Aorta (tissue), 5 donors: Measurements from ENCODE around the gene HRH3. TPM values are rescaled to one million over a fixed set of nuclear protein-coding genes. Genes with fewer than 3 reads are reported as not detected.
A peak's percentile ranks its signal among the peaks of the same experiment; 100 is the strongest.

Experiments
- ATAC-seq: fragments of 200-7000 bp; cut with Tn5 transposase; one replicate; pipeline ENCODE4 v1.9.1; 2022; ENCODE audit warnings: moderate library complexity; ENCODE audit not compliant: low FRiP score
- DNase-seq, 2 donors: peaks; one replicate each; pipeline ENCODE4 v3.0.0-alpha.2; 2020
- H3K27ac ChIP-seq, 2 donors: one replicate each; pipeline ENCODE4 v1.5.1; 2013; ENCODE audit warnings: low read length in 2 of 2, mild to moderate bottlenecking in 2 of 2, moderate library complexity in 2 of 2, control low read depth in 1 of 2, inconsistent platforms in 1 of 2, low read depth in 1 of 2
- H3K27me3 ChIP-seq, 2 donors: one replicate each; pipeline ENCODE4 v1.6.1; 2013; ENCODE audit warnings: control low read depth in 1 of 2, low read length in 1 of 2, mild to moderate bottlenecking in 1 of 2, moderate library complexity in 1 of 2; ENCODE audit not compliant: insufficient read depth in 2 of 2, control insufficient read depth in 1 of 2
- H3K36me3 ChIP-seq, 2 donors: one replicate each; pipeline ENCODE4 v1.6.1; 2013; ENCODE audit warnings: control low read depth in 1 of 2, low read length in 1 of 2, mild to moderate bottlenecking in 1 of 2; ENCODE audit not compliant: insufficient read depth in 2 of 2, control insufficient read depth in 1 of 2
- H3K4me1 ChIP-seq, 2 donors: one replicate each; pipeline ENCODE4 v1.6.1; 2013; ENCODE audit warnings: low read length in 2 of 2, control low read depth in 1 of 2, mild to moderate bottlenecking in 1 of 2, moderate library complexity in 1 of 2; ENCODE audit not compliant: insufficient read depth in 2 of 2, control insufficient read depth in 1 of 2
- H3K4me3 ChIP-seq, 2 donors: one replicate each; pipeline ENCODE4 v1.5.1; 2013; ENCODE audit warnings: low read length in 2 of 2, control low read depth in 1 of 2, mild to moderate bottlenecking in 1 of 2
- H3K9me3 ChIP-seq: one replicate; pipeline ENCODE4 v1.6.1; 2013; ENCODE audit warnings: mild to moderate bottlenecking, low read length; ENCODE audit not compliant: control insufficient read depth
- WGBS, 2 donors: extraction: QIAGEN DNeasy Blood & Tissue Kit; methylation state at CpG; one replicate each; pipeline ENCODE4 v1.1.7; 2013; 5-methylcytosine and 5-hydroxymethylcytosine counted together
- intact Hi-C, 2 donors: fragments of 100-400 bp; cut with DNase I; formaldehyde crosslinking; loops; one replicate each; pipeline versions ENCODE4 v1.14.2 to v1.15.0; 2022
- polyA plus RNA-seq, 2 donors: library from polyadenylated mRNA; stranded (reverse); fragments of 200-250 nt; gene quantifications; one replicate each; pipeline ENCODE4 v1.2.3, GENCODE V29; 2013
- total RNA-seq, 2 donors: library from RNA; stranded (reverse); fragmentation: NEBNext Ultra II Directional; extraction: Animal tissue kit (Norgen Biotek cat#: 25700); gene quantifications; one replicate each; pipeline ENCODE4 v1.2.1, GENCODE V29; 2021
- donor health status: healthy with polysubstance abuse.
- donor health status: Bipolar disorder and iron deficiency.
- donor health status: DM: no; HTN: no; CAD: no.
- donor health status: DM: no; HTN: no; CAD: no.
- donor health status: DM: yes; HTN: yes; CAD: no.

The HRH3 gene
- total and polyA plus RNA-seq, 4 donors: not detected

DNA sequence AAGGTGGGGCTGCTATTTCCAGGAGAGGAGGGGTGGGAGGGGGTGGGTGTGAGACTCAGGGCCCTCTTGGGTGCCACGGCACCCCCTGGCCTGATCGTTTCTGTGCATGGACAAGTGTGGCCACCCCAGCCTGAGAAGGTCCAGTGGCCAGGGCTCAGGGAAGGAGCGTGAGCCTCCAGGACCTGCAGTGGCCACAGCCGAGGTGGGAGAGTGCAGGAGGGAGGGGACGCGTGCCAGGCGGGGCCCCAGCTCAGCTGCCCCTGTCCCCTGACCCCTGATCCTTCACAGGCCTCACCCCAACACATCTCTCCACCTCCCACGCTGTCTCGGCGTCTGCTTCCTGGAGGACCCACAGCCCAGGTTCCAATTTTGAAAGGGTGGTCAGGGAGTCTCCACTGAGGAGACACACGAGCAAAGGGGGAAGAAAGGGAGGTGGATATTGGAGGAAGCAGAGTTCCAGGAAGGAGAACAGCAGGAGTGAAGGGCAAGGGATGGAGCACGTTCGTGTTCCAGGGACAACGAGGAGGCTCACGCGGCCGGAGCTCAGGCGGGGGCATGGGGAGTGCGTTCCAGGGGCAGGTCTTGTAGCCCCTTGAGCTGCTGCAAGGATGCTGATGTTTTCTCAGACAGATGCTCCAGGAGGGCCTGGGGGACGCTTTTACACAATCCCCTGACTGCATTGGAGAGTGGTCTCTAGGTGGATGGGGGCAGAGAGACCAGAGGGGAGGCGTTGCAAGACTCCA is 4.2 kb upstream of the HRH3 start:
- WGBS, 2 donors: 65 to 69% methylated on average over 18 to 21 of the region's 21 CpGs
- DNase-seq: no peak
- ATAC-seq: no peak
- Histone ChIP-seq H3K27me3 (no peaks in the 10 kb centered on the region), H3K36me3 (no peaks in the 10 kb centered on the region), H3K4me3 (no peak overlapping the region), H3K27ac (no peak overlapping the region), H3K9me3 (no peaks in the 10 kb centered on the region), H3K4me1 (no peaks in the 10 kb centered on the region)
- intact Hi-C loops: no loop called here

DNA sequence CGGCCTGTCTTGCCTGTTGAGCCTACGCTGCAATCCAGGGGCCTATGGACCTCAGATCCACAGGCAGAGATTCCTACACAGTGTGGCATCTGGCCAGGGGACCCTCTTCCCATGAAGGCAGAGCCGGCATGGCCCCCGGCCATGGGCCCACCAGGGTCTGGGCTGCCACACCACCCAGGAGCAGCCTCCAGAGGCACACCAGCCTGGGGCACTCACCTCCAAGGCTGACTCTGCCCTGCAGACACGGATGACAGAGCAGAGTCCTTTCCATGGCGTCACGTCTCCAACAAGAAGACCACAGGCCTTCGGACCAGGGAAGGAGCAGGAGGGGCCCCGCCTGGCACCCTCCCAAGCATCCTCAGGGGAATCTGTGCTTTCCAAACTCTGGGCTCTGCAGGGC is 3.5 kb upstream of the HRH3 start:
- Histone ChIP-seq H3K4me3 (no peak overlapping the region), H3K36me3 (no peaks in the 10 kb centered on the region), H3K9me3 (no peaks in the 10 kb centered on the region), H3K4me1 (no peaks in the 10 kb centered on the region), H3K27me3 (no peaks in the 10 kb centered on the region), H3K27ac (no peak overlapping the region)
- intact Hi-C loops: no loop called here
- no peak for DNase-seq
- 74 to 84% methylated on average over 9 of the region's 9 CpGs for WGBS, 2 donors
- ATAC-seq: no peak

DNA sequence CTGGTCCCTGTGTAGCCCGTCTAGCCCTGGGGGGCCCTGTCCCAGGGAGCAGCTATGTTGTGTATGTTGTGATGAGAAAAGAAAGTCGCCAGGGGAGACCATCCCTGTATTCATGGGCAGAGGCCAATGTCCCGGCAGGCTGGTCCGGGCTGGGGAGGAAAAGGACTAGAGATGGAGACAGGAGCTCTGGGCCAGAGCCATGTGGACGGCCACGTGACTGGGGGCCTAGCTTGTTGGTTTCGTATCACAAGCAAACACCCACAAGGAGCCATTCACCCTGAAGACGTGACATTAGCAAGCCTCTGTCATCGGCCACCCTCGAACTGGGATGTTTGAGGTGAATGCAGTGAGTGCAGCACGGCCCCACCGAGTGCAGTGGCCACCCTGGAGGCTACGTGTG is 2.9 kb upstream of the HRH3 start:
- no peaks in the 10 kb centered on the region for H3K36me3 ChIP-seq
- H3K4me1 ChIP-seq: no peaks in the 10 kb centered on the region
- no peak overlapping the region for H3K27ac ChIP-seq
- DNase-seq: no peak
- no peaks in the 10 kb centered on the region for H3K27me3 ChIP-seq
- H3K9me3 ChIP-seq: no peaks in the 10 kb centered on the region
- ATAC-seq: no peak
- 72 to 73% methylated on average over 13 of the region's 13 CpGs for WGBS, 2 donors
- H3K4me3 ChIP-seq: no peak overlapping the region
- intact Hi-C loops: no loop called here

DNA sequence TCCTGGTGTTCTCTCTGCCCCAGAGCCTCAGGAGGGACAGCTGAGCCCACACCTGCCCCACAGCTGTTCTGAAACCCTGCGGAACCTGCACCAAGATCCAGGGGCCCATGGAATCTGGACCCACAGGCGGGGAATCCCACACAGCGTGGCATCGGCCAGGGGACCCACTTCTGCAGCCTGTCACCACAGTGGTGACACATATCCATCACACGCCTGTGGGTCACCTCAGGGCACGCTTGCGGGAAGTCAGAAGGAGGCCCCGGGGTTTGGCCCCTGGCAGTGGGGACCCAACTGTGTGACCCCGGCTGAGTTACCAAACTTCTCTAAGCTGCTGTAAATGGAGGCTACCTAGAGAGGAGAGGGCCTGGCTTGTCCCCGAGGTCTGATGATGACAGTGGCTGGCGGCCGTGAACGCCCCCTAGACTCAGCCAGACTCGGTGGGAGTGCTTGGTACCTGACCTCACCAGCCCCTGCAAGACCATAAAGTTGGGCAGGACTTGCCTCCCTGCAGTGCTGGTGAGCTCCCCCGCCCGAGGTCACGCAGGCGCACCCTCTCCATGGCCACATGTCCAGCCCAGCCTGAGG is 2.3 kb upstream of the HRH3 start:
- no peaks in the 10 kb centered on the region for H3K27me3 ChIP-seq
- intact Hi-C loops: no loop called here
- WGBS, 2 donors: 83% methylated on average over 18 of the region's 18 CpGs
- DNase-seq (no peak), ATAC-seq (no peak)
- H3K27ac ChIP-seq: no peak overlapping the region
- no peaks in the 10 kb centered on the region for H3K36me3 ChIP-seq
- no peak overlapping the region for H3K4me3 ChIP-seq
- no peaks in the 10 kb centered on the region for H3K4me1 ChIP-seq
- no peaks in the 10 kb centered on the region for H3K9me3 ChIP-seq

DNA sequence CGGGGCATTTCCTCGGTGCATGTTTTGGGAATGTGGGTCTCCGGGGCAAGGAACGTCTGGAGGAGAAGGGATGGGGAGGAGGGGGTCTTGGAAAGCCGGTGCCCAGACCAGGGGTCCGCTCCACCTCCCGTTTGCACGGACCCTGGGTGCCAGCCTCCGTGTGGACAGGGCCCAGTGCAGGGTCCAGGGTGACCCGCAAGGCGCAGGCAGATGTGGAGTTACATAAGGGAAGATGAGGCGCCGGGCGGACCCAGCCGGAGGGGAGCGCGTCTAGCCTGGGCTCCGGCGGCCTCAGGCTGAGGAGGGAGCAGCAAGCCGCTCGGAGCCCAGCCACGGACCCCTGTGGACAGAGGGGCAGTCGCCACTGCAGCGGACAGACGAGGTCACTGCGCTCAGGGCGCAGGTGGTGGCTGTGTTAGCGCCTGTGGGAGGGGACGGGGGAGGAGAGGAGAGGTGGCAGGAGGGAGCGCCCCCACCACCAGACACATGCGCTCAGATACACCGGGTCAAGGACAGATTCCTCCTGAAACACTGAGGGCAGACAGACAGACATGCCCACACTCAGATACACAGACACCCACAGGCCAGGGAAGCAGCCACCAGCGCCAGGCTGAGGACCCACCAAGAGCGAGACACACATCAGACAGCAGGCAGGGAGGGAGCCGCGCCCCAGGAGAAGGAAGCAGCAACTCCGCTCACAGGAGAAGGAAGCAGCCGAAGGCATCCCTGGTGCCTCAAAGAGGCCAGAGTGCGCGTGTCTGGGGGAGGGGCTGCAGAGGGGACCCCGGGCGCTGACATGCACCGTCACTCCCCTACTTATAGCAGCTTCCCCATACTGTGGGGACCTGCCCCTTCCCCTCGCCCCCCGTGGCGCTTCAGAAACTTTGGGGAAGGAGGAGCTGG is 839 bp upstream of the HRH3 start:
- intact Hi-C loops: no loop called here
- no peaks in the 10 kb centered on the region for H3K27me3 ChIP-seq
- 1 to 2% methylated on average over 44 to 46 of the region's 46 CpGs for WGBS, 2 donors

DNA sequence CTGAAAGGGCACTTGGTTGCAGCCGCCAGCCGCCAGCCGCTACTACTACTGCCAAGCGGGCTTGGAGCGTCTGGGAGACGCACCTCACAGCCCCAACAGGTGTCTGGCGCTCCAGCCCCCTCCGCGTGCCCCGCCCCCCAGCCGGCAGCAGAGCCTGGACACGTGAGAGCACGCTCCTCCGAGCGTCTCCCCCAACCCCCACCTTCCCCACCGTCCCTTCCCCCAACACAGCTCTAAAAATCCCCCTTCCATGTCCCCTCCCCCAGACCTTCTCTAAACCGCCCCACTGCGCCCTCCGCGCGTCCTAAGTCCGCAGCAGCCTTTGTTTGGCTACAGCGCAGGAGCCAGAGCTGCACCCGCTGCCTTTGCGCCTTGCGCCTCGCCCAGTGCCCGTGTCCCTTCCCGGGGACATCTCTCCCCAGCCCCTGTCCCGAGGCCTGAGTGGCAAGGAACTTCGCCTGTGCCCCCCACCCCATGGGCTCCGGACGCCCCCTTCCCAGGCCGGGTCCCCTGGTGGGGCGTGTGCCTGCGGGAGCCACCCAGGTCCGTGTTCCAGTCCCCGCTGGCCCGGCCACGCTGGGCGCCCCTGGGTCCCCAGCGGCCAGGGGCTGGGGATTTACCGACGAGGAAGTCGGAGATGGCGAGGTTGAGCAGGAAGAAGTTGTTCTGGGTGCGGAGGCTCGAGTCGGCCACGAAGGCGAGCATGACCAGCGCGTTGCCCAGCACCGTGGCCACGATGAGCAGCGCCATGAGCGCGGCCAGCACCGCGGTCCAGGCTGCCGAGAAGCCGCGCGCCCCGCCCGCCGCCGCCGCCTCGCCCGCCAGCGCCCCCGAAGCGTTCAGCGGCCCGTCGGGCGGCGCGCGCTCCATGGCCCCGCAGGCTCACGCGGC is 732 bp downstream of the HRH3 start:
- DNase-seq: no peak
- intact Hi-C loops: no loop called here
- Histone ChIP-seq H3K4me3 (peak overlapping the region; percentile 3 to 4), H3K27ac (no peak overlapping the region), H3K9me3 (no peaks in the 10 kb centered on the region), H3K27me3 (no peaks in the 10 kb centered on the region), H3K4me1 (no peaks in the 10 kb centered on the region), H3K36me3 (no peaks in the 10 kb centered on the region)
- 1 to 2% methylated on average over 49 to 84 of the region's 84 CpGs for WGBS, 2 donors
- ATAC-seq: no peak

More for the DNA sequence above, 839 bp upstream of the HRH3 start:
- no peaks in the 10 kb centered on the region for H3K36me3 ChIP-seq
- no peak overlapping the region for H3K4me3 ChIP-seq
- H3K27ac ChIP-seq: no peak overlapping the region
- no peaks in the 10 kb centered on the region for H3K9me3 ChIP-seq
- DNase-seq: no peak
- H3K4me1 ChIP-seq: no peaks in the 10 kb centered on the region
- no peak for ATAC-seq

DNA sequence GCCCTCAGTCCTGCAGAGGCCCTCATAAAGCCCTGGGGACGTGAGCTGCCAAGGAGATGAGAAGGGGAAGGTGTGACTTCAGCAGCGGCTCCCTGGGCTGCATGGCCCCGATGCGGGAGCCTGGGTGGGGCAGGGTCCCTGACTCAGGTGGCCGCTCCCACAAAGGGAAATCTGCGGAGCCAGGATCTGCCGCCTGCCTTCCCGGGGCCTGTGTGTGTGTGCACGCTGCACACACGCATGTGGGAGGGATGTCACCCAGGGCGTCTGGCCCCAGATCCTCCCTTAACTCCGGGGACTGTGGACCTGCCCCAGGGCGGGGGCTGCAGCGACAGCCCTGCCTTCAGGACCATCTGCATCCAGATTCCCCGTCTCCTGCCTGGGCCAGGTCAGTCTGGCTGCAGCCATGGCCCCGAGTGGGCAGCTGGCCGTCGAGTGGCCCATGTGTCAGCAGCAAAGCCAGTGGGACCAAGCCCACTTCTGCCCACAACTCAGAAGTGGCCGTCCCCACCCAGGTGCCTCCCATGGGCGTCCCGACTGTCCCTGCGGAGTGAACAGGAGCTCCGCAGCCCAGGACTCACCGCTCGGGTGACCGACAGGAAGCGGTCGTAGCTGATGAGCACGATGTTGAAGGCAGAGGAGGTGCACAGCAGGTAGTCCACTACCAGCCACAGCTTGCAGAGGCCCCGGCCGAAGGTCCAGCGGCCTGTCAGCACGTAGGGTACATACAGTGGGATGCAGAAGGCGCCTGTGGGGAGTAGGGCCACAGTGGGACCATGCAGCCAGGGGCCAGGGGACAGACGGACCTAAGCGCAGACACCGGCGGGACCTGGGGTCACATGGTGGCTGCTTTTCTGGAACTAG is 1.9 kb downstream of the HRH3 start:
- ATAC-seq: no peak
- DNase-seq: no peak
- Histone ChIP-seq H3K4me1 (no peaks in the 10 kb centered on the region), H3K36me3 (no peaks in the 10 kb centered on the region), H3K9me3 (no peaks in the 10 kb centered on the region), H3K4me3 (no peak overlapping the region), H3K27ac (no peak overlapping the region), H3K27me3 (no peaks in the 10 kb centered on the region)
- WGBS, 2 donors: 51 to 54% methylated on average over 38 of the region's 38 CpGs
- intact Hi-C loops: no loop called here
